GM21381 (cell line): ENCODE data around the gene AKNA.
"Not testable (repeated sequence)": the region's sequence is repeated elsewhere in the genome, so short reads cannot be mapped to it uniquely, and the experiment has no call there.

ENCODE experiments used
- ATAC-seq: cut with Tn5 transposase; IDR thresholded peaks from one replicate; pipeline ENCODE4 v1.9.1; 2021; ENCODE audit warnings: mild to moderate bottlenecking, moderate library complexity; ENCODE audit not compliant: unreplicated experiment

The AKNA gene

GRCh38 chr9:114341991-114342390 is 45.8 kb downstream of the AKNA start:
- ATAC-seq: no peak

GRCh38 chr9:114341152-114341830 is 46.5 kb downstream of the AKNA start:
- no peak for ATAC-seq

GRCh38 chr9:114339130-114339908 is 48.5 kb downstream of the AKNA start:
- peak; percentile 75 for ATAC-seq

- no peak for ATAC-seq
Observed at GRCh38 chr9:114338187-114338586, 49.6 kb downstream of the AKNA start.

GRCh38 chr9:114336699-114337395 is 50.9 kb downstream of the AKNA start:
- ATAC-seq: no peak

GRCh38 chr9:114336157-114336556 is 51.6 kb downstream of the AKNA start:
- no peak for ATAC-seq

- ATAC-seq: no peak
Observed at GRCh38 chr9:114335745-114336144, 52.0 kb downstream of the AKNA start.

GRCh38 chr9:114334490-114334889 is 53.3 kb downstream of the AKNA start:
- no peak for ATAC-seq

- ATAC-seq: not testable (repeated sequence)
Observed at GRCh38 chr9:114333718-114334117, 54.1 kb downstream of the AKNA start.

- not testable (repeated sequence) for ATAC-seq
Observed at GRCh38 chr9:114332474-114333040, 55.2 kb downstream of the AKNA start.

GRCh38 chr9:114331229-114332195 is 56.3 kb downstream of the AKNA start:
- not testable (repeated sequence) for ATAC-seq

- ATAC-seq: no peak
Observed at GRCh38 chr9:114330636-114331035, 57.1 kb downstream of the AKNA start.

- ATAC-seq: not testable (repeated sequence)
Observed at GRCh38 chr9:114329625-114330022, 58.2 kb downstream of the AKNA start, which contains the start of gene ORM2. Gene ORM2, plus strand, starts transcription at chr9:114329869. Its CDS starts 36 bp downstream, at chr9:114329905.

- ATAC-seq: not testable (repeated sequence)
Observed at GRCh38 chr9:114328937-114329624, 58.7 kb downstream of the AKNA start.

GRCh38 chr9:114328357-114328820 is 59.4 kb downstream of the AKNA start:
- ATAC-seq: not testable (repeated sequence)

GRCh38 chr9:114327749-114328148 is 60.0 kb downstream of the AKNA start:
- no peak for ATAC-seq

- ATAC-seq: not testable (repeated sequence)
Observed at GRCh38 chr9:114325684-114326254, 62.0 kb downstream of the AKNA start.

GRCh38 chr9:114324965-114325364 is 62.8 kb downstream of the AKNA start:
- not testable (repeated sequence) for ATAC-seq

- no peak for ATAC-seq
Observed at GRCh38 chr9:114324492-114324891, 63.3 kb downstream of the AKNA start.
